Coronary artery (tissue), 2 donors: ENCODE data around the gene UNC5C.

Experiments used
- DNase-seq: peaks from one replicate; pipeline ENCODE4 v3.0.0-alpha.2; 2017; ENCODE audit warnings: low spot score
- H3K27ac ChIP-seq, 2 donors: fragments of 200-600 bp; sonication (generic); one replicate each; pipeline ENCODE4 v1.5.1; 2016 to 2019
- H3K4me3 ChIP-seq: fragments of 200-600 bp; sonication (generic); 2 replicates; pipeline ENCODE4 v1.5.1; 2016; ENCODE audit warnings: mild to moderate bottlenecking, moderate library complexity
- TF ChIP-seq, protein P1 (sequence below): fragments of 200-600 bp; sonication (generic); IDR thresholded peaks from one replicate; pipeline ENCODE4 v1.5.1; 2019; ENCODE audit warnings: antibody characterized with exemption

The UNC5C gene

DNA sequence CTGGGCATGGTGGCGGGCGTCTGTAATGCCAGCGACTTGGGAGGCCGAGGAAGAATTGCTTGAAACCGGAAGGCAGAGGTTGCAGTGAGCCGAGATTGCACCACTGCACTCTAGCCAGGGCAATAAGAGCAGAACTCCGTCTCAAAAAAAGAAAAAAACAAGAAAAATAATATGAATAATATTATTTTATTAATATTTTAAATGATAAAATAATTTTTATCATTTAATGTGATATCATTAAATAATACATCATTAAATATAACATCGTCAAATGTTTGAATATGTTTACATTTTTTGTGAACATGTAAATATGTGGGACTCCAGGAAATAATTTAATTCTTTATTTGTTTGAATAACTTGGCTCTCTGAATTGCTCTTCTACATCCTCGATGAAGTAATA is 15.5 kb downstream of the UNC5C start:
- no peak for DNase-seq
- Histone ChIP-seq H3K4me3 (peak overlapping the region; percentile 56), H3K27ac (peak overlapping the region; percentile 82 to 96)
- TF ChIP-seq, protein P1, sequence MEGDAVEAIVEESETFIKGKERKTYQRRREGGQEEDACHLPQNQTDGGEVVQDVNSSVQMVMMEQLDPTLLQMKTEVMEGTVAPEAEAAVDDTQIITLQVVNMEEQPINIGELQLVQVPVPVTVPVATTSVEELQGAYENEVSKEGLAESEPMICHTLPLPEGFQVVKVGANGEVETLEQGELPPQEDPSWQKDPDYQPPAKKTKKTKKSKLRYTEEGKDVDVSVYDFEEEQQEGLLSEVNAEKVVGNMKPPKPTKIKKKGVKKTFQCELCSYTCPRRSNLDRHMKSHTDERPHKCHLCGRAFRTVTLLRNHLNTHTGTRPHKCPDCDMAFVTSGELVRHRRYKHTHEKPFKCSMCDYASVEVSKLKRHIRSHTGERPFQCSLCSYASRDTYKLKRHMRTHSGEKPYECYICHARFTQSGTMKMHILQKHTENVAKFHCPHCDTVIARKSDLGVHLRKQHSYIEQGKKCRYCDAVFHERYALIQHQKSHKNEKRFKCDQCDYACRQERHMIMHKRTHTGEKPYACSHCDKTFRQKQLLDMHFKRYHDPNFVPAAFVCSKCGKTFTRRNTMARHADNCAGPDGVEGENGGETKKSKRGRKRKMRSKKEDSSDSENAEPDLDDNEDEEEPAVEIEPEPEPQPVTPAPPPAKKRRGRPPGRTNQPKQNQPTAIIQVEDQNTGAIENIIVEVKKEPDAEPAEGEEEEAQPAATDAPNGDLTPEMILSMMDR, result no peak

DNA sequence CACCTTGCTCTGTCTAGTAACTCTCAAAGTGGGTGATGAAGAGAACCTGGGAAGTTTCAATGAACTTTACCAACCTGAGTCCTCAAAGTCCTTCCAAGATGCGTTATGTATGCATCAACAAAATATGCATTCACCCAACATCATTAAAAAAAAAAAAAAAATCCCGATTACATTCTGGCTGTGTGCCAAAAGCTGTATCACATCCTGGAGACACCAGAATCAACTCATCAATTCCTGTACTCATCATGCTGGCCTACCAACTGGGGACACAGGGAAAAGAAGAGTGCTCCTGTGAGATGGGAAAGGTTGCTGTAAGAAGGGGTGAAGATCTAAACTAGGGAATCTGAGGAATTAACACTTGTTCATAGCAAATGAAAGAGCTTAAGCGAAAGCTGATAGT is 16.5 kb downstream of the UNC5C start:
- H3K4me3 ChIP-seq, result no peak overlapping the region
- TF ChIP-seq, protein P1, result no peak
- H3K27ac ChIP-seq, result peak overlapping the region; percentile 70 to 96
- DNase-seq, result no peak

DNA sequence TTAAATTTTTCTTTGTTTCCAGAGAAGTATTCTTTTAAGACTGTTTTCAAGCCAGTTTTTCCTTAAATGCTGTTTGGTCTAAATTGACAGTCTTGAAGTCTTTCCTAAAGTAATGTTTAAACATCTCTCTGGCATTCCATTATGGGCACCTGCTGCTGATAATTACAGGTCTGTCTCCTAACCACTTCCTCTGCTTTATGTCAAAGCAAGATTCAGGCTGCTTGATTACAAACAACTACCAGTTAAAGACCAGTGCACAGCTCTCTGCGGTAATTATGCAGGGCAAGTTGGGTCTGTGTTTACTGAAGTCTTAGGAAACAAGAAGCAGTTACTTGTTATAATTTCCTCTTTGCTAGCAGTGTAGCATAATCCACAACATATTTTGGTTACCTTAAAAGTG is 17.6 kb downstream of the UNC5C start:
- Histone ChIP-seq H3K27ac (peak overlapping the region; percentile 3 to 70), H3K4me3 (no peak overlapping the region)
- TF ChIP-seq, protein P1, result no peak
- DNase-seq, result no peak

DNA sequence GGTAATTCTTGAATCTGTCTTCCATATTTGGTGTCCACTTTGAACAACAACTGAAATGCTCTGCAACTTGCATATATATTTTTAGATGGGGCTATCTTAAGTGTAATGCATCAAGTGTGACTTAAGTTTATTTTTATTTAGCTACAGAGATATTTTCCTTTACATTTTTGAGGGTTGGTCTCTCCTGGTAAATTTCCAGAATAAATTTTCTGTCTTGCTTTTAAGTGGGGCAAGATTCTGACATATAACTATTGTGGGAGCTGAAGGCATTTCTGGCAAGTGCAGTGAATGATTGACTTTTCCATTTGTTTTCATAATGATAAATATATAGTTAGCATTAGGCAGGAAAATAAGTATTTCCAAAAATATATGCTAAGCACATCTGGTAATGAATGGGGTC is 18.8 kb downstream of the UNC5C start:
- H3K27ac ChIP-seq, result peak overlapping the region in 1 of 2 donors; percentile 6
- no peak for DNase-seq

DNA sequence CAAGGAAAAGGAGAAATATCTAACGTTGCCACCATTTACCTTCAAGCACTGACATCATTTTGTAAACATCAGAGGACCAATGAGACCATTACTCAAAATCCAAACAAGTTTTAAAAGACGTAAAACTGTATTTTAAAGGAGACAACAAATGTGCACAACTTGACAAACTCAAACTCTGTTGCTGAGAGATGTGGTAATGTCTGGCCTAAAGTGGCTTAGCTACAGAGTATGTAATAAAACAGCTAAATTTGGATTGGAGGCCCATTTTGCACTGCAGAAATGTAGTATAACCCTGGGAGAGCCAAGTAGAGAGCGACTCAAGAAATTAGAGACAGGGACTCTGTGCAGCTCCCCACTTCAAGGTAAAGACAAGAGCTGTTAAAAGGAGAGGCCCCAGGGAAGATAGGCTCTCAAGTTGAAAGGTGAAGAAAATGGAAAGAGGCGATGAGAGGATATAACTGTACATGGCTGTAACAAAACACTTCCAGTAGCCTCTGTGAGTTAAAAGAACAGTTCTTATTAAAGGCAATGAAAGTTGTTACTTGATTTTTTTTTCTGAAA is 20.3 kb downstream of the UNC5C start:
- H3K27ac ChIP-seq, result peak overlapping the region in 1 of 2 donors; percentile 57
- TF ChIP-seq, protein P1, result no peak
- peak overlapping the region; percentile 46 for H3K4me3 ChIP-seq
- no peak for DNase-seq

More for the DNA sequence above, 18.8 kb downstream of the UNC5C start:
- no peak overlapping the region for H3K4me3 ChIP-seq
- TF ChIP-seq, protein P1, result no peak

DNA sequence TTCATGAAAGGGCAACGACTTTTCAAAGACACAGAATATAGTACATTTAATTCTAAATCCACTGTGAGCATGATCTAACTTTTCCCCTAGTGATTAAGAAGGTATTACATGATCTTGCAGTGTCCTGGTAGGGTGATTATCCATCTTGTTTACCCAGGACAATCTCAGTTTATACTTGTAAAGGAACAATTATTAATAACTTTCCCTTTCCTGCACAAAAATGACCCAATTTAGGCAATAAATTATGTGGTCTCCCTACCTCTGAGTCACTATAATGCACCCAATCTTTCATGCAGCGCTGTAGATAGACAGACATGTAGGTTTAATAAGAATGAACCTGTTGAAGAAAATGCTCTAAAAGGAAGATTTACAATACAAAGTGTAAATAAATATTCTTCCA is 22.7 kb downstream of the UNC5C start:
- TF ChIP-seq, protein P1, result no peak
- Histone ChIP-seq H3K4me3 (no peak overlapping the region), H3K27ac (no peak overlapping the region)
- DNase-seq, result no peak

DNA sequence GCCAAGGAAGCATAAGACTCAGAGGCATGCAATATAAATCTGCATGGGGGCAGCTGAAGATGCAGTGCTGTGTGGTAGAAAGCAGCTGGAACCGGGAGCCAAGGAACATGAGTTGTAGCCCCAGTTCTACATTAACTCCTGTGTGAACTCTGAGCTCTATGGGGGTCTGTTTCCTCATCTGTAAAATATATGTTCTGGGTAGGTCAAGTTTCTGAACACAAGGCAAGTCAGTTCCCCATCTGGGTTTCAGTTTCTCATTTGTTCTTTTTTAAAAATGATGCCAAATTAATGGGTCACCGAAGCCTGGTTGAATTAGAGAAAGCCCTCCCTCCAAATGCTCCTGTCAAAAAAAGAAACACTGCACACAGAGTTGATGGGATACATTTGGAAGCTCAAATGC is 24.0 kb downstream of the UNC5C start:
- peak overlapping the region; percentile 7 for H3K4me3 ChIP-seq
- DNase-seq, result no peak
- TF ChIP-seq, protein P1, result no peak
- no peak overlapping the region for H3K27ac ChIP-seq
